ENCODE measurements around the gene BAZ2B.
"Not testable (repeated sequence)": the region's sequence is repeated elsewhere in the genome, so short reads cannot be mapped to it uniquely, and the experiment has no call there.

DNA sequence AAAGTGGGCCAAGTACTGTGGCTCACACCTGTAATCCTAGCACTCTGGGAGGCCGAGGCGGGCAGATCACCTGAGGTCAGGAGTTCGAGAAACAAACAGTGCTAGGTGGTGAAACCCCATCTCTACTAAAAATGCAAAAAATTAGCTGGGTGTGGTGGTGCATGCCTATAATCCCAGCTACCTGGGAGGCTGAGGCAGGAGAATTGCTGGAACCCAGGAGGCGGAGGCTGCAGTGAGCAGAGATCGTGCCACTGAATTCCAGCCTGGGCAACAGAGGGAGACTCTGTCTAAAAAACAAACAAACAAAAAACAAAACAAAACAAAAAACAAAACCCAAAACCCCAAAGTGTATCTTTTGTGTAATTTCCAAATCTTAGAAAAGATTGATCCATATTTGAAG is 214.2 kb downstream of the BAZ2B start:
- TF ChIP-seq, protein P1, sequence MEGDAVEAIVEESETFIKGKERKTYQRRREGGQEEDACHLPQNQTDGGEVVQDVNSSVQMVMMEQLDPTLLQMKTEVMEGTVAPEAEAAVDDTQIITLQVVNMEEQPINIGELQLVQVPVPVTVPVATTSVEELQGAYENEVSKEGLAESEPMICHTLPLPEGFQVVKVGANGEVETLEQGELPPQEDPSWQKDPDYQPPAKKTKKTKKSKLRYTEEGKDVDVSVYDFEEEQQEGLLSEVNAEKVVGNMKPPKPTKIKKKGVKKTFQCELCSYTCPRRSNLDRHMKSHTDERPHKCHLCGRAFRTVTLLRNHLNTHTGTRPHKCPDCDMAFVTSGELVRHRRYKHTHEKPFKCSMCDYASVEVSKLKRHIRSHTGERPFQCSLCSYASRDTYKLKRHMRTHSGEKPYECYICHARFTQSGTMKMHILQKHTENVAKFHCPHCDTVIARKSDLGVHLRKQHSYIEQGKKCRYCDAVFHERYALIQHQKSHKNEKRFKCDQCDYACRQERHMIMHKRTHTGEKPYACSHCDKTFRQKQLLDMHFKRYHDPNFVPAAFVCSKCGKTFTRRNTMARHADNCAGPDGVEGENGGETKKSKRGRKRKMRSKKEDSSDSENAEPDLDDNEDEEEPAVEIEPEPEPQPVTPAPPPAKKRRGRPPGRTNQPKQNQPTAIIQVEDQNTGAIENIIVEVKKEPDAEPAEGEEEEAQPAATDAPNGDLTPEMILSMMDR (IDR thresholded peaks at IDR 0.05) = not testable (repeated sequence)
- not testable (repeated sequence) for TF ChIP-seq POLR2A (IDR thresholded peaks at IDR 0.05)
